ENCODE measurements around the gene ARHGAP26. TPM values are rescaled to one million over a fixed set of nuclear protein-coding genes. Genes with fewer than 3 reads are reported as not detected.

Gene ARHGAP26
- total and polyA plus RNA-seq, 2 donors (not counting 3 experiments of a cell fraction or from before 2014, with no cell fraction given): 3.1 to 16.2 TPM

DNA sequence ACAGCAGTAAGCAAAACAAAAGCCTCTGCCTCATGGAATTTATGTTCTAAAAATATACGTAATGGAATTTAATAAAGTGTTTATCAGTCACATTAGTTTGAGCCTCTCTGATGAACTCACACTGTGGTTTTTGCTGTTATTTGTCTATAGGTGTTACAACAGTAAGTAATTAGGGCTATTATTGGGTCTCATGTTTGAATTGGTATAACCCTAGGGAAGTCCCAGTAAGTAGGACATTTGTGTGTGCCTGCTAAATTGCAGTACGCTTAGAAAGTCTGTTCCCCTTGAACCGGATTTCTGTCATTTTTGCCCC lies 435.7 kb downstream of the ARHGAP26 start:
- ChIA-PET CTCF (interaction anchor here (1.0 to 1.3 kb wide), 3 partner anchors 9 to 123 kb away, joined by 3 read pairs; no protein-coding TSS in a partner anchor), POLR2A (no interaction called here)
- H3K27me3 ChIP-seq (ENCODE audit: control insufficient read depth in 2 of 2, insufficient read depth in 2 of 2, low read length in 2 of 2): no peaks in the 10 kb centered on the region
- FAIRE-seq (no peak), DNase-seq (ENCODE audit: low read depth, low spot score) (no peak)
- H3K27ac ChIP-seq (ENCODE audit: insufficient read depth, low read depth, low read length): no peak overlapping the region
- H2AFZ ChIP-seq (ENCODE audit: low read depth, low read length): no peak overlapping the region
- no peaks in the 10 kb centered on the region for H3K9me3 ChIP-seq (replicated peaks; ENCODE audit: control insufficient read depth, insufficient read depth, low read length)
- no peaks in the 10 kb centered on the region for H3K79me2 ChIP-seq (ENCODE audit: control insufficient read depth, insufficient read depth, low read length)
- no peak overlapping the region for H3K4me3 ChIP-seq (replicated peaks in 1 of 3; ENCODE audit: insufficient read depth in 1 of 3, low read depth in 1 of 3, low read length in 3 of 3)
- TF ChIP-seq, protein P1, sequence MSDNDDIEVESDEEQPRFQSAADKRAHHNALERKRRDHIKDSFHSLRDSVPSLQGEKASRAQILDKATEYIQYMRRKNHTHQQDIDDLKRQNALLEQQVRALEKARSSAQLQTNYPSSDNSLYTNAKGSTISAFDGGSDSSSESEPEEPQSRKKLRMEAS (IDR thresholded peaks at IDR 0.05; ENCODE audit: insufficient read depth, insufficient read length): no peak
- TF ChIP-seq GATA2 (IDR thresholded peaks at IDR 0.05; ENCODE audit: insufficient read depth, insufficient read length, low read depth, low read length): no peak
- no peak overlapping the region for H3K4me2 ChIP-seq (ENCODE audit: insufficient read depth, low read length)
- no peak overlapping the region for H3K9ac ChIP-seq (replicated peaks; ENCODE audit: extremely low read depth, insufficient read depth, low read length)
- H4K20me1 ChIP-seq (replicated peaks; ENCODE audit: control insufficient read depth, extremely low read depth, insufficient read depth, low read length): no peaks in the 10 kb centered on the region
- intact Hi-C loops (cut with micrococcal nuclease) (no loop called here), dilution Hi-C loops (cut with MboI; ENCODE audit: extremely low pct_ligation_motif_present, low sequenced_read_pairs) (loop anchor here (25.0 kb wide), 1 partner anchor 181 kb away; no protein-coding TSS in a partner anchor)
- H3K9me1 ChIP-seq (replicated peaks; ENCODE audit: control insufficient read depth, extremely low read depth, insufficient read depth, low read length): no peaks in the 10 kb centered on the region
- no peaks in the 10 kb centered on the region for H3K36me3 ChIP-seq (ENCODE audit: control insufficient read depth in 2 of 2, extremely low read depth in 1 of 2, insufficient read depth in 2 of 2, low read length in 2 of 2)
- peaks cover 18% of the 10 kb centered on the region for H3K4me1 ChIP-seq (ENCODE audit: control insufficient read depth, extremely low read depth, insufficient read depth, low read length)
- BruUV-seq (replicated peaks): no TSS peak

DNA sequence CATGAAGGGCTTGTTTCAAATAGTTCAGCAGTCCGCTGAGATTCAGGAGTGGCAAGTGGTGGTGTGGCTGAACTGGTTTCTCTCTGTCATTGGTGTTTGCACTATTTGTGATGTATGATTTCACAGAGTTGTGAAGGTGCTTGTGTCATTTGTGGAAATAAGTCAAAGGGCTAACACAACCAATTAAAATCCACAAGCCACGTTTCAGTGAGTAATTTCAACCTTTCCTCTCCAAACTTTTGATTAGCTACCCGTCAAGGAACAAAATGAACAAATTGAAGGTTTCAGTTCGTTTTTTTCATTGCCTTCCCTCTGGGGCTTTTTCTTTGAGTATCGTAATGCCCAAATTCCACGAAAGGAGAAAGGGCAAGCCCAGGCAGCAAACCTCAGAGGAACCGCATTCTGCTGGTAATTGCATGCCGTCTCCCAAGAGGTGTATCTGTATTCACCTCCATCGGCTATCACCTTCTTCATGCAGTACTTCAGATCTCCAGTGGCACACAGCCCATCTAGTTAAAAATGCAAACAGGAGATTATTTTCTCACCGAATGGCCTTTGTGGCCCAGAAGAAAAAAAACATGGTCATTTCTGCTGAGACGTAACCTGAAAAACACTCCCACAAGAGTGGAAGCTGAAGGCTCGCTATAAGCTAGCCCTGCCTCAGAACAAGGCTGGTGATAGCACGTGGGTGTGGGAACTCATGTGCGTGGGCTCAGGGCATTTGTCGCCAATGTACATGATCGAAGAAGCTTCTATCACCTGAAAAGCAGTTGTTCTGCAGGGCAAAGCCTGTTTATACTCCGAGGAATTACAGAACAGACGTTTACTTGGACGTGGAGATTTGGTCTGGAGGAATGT lies 436.2 kb downstream of the ARHGAP26 start:
- H3K27ac ChIP-seq (ENCODE audit: insufficient read depth, low read depth, low read length): no peak overlapping the region
- no peaks in the 10 kb centered on the region for H3K9me1 ChIP-seq (replicated peaks; ENCODE audit: control insufficient read depth, extremely low read depth, insufficient read depth, low read length)
- no peak overlapping the region for H3K4me2 ChIP-seq (ENCODE audit: insufficient read depth, low read length)
- no peaks in the 10 kb centered on the region for H4K20me1 ChIP-seq (replicated peaks; ENCODE audit: control insufficient read depth, extremely low read depth, insufficient read depth, low read length)
- intact Hi-C loops (cut with micrococcal nuclease): no loop called here
- H3K9me3 ChIP-seq (replicated peaks; ENCODE audit: control insufficient read depth, insufficient read depth, low read length): no peaks in the 10 kb centered on the region
- dilution Hi-C loops (cut with MboI; ENCODE audit: extremely low pct_ligation_motif_present, low sequenced_read_pairs): loop anchor here (25.0 kb wide), 1 partner anchor 181 kb away; no protein-coding TSS in a partner anchor
- H3K4me3 ChIP-seq (replicated peaks in 1 of 3; ENCODE audit: insufficient read depth in 1 of 3, low read depth in 1 of 3, low read length in 3 of 3): no peak overlapping the region
- no peak overlapping the region for H3K9ac ChIP-seq (replicated peaks; ENCODE audit: extremely low read depth, insufficient read depth, low read length)
- H3K79me2 ChIP-seq (ENCODE audit: control insufficient read depth, insufficient read depth, low read length): no peaks in the 10 kb centered on the region
- no peak for TF ChIP-seq JUN (IDR thresholded peaks at IDR 0.05; ENCODE audit: borderline replicate concordance, insufficient read depth, insufficient read length, low read depth)
- TF ChIP-seq POLR2AphosphoS5 (IDR thresholded peaks at IDR 0.05; ENCODE audit: insufficient read depth, low read depth, low read length): no peak
- TF ChIP-seq GATA2 (IDR thresholded peaks at IDR 0.05; ENCODE audit: insufficient read depth, insufficient read length, low read depth, low read length): no peak
- no peak for TF ChIP-seq POLR2A (IDR thresholded peaks at IDR 0.05; ENCODE audit: low read depth, low read length)
- TF ChIP-seq EZH2 (IDR thresholded peaks at IDR 0.05; ENCODE audit: borderline replicate concordance, low read depth, low read length, severe bottlenecking): no peak
- TF ChIP-seq, protein P2, sequence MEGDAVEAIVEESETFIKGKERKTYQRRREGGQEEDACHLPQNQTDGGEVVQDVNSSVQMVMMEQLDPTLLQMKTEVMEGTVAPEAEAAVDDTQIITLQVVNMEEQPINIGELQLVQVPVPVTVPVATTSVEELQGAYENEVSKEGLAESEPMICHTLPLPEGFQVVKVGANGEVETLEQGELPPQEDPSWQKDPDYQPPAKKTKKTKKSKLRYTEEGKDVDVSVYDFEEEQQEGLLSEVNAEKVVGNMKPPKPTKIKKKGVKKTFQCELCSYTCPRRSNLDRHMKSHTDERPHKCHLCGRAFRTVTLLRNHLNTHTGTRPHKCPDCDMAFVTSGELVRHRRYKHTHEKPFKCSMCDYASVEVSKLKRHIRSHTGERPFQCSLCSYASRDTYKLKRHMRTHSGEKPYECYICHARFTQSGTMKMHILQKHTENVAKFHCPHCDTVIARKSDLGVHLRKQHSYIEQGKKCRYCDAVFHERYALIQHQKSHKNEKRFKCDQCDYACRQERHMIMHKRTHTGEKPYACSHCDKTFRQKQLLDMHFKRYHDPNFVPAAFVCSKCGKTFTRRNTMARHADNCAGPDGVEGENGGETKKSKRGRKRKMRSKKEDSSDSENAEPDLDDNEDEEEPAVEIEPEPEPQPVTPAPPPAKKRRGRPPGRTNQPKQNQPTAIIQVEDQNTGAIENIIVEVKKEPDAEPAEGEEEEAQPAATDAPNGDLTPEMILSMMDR (IDR thresholded peaks at IDR 0.05; ENCODE audit: extremely low read depth in 1 of 2, insufficient read depth in 1 of 2, low read depth in 1 of 2, low read length in 2 of 2): no peak
- CTCF ChIA-PET: no interaction called here
- BruUV-seq (replicated peaks): no TSS peak
- H3K4me1 ChIP-seq (ENCODE audit: control insufficient read depth, extremely low read depth, insufficient read depth, low read length): peaks cover 18% of the 10 kb centered on the region
- no peaks in the 10 kb centered on the region for H3K27me3 ChIP-seq (ENCODE audit: control insufficient read depth in 2 of 2, insufficient read depth in 2 of 2, low read length in 2 of 2)
- no peaks in the 10 kb centered on the region for H3K36me3 ChIP-seq (ENCODE audit: control insufficient read depth in 2 of 2, extremely low read depth in 1 of 2, insufficient read depth in 2 of 2, low read length in 2 of 2)
- FAIRE-seq (no peak), DNase-seq (ENCODE audit: low read depth, low spot score) (no peak)
- POLR2A ChIA-PET: no interaction called here
- no peak overlapping the region for H2AFZ ChIP-seq (ENCODE audit: low read depth, low read length)
